ENCODE data around the gene ACHE.
"Not testable (repeated sequence)": the region's sequence is repeated elsewhere in the genome, so short reads cannot be mapped to it uniquely, and the experiment has no call there.

ACHE gene

DNA sequence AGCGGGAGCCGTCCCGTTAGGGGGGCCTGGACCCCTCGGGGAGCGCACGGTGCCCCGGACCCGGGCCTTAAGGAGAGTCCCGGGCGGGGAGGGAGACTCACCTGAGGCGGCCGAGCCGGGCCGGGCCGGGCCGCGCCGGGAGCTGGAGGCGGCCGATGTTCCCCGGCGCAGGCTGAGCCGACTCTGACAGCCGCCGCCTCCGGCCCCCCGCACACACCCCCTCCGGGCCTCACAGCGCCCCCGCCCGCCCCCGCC is at the start of gene ACHE:
ACHE (minus strand) TSS at position 188 of the 255 bp plus-strand sequence. CDS start 1,656 bp downstream, outside the sequence.
- no peak for DNase-seq (ENCODE audit: extremely low read depth in 1 of 2, low read depth in 1 of 2)

DNA sequence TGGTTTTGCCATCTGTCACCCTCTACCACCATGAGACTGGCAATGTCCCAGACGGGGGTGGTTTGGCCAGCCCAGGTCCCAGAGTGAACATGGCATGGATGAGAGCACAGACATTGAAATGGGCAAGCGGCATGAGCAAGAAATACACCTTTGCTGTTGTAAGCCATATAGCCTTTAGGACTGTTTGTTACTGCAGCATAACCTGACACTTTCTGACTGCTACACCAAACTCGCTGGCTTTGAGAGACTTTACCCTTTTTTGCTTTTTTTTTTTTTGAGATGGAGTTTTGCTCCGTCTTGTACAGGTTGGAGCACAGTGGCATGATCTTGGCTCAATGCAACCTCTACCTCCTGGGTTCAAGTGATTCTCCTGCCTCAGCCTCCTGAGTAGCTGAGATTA is 48.5 kb upstream of the ACHE start:
- no peak for DNase-seq (ENCODE audit: extremely low read depth in 1 of 2, low read depth in 1 of 2)

DNA sequence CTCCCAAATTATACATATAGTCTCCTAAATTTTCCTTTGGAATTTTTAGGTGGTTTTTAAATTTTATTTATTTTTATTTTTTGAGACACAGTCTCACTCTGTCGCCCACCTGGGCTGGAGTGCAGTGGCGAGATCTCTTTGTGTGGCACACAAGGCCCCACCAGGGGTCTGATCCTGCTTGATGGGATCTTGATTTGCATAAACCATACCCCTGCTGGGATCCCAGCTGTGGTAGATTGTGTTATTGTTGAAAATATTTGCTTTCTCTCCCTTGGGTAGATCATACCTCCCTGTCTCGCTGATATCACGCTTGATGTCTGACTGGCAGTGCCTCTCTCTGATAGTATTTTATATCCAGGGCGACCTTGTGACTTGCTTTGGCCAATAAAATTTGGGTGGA is 48.0 kb upstream of the ACHE start:
- no peak for DNase-seq (ENCODE audit: extremely low read depth in 1 of 2, low read depth in 1 of 2)

DNA sequence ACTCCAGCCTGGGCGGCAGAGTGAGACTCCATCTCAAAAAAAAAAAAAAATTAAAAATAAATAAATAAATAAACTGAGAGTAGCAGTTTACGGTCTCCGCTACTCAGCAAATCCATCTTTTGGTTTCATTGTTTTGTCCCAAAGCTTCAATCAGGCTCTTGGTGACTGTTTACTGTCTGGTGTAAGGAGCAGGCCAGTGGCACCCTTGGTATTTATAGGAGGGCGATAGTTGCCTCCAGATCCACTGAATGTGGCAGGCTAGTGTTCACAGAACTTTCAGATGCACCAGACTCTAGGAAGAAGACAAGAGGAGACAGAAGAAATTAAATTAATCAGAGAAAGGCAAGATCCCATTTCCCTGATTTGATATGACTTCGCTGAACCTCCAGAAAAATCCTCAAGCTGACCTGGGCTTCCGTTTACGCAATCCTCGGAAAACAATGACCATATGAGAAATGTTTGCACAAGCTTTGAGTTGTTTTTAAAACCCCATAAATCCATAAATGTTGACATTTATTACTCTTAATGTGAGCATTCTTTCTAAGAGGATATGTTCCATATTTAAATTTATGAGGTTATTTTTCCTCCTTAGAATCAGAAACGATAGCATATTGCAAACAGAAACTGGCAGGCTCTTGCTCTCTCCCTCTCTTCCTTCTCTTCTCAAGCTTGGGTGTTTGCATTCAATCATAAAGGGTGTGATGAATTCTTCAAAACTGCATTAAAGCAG is 46.5 kb upstream of the ACHE start:
- DNase-seq (ENCODE audit: extremely low read depth in 1 of 2, low read depth in 1 of 2): no peak

DNA sequence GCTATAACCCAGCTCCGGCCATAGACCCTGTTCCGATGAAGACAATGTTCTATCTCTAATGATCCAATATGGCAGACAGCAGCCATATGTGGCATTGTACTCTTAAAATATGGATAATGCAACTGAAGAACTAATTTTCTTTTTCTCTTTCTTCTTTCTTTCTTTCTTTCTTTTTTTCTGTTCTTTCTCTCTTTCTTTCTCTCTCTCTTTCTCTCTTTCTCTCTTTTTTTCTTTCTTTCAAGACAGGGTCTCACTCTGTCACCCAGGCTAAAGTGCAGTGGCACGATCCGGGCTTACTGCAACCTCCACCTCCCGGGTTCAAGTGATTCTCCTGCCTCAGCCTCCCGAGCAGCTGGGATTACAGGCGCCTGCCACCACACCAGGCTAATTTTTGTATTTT is 40.5 kb upstream of the ACHE start:
- not testable (repeated sequence) for DNase-seq (ENCODE audit: extremely low read depth in 1 of 2, low read depth in 1 of 2)

DNA sequence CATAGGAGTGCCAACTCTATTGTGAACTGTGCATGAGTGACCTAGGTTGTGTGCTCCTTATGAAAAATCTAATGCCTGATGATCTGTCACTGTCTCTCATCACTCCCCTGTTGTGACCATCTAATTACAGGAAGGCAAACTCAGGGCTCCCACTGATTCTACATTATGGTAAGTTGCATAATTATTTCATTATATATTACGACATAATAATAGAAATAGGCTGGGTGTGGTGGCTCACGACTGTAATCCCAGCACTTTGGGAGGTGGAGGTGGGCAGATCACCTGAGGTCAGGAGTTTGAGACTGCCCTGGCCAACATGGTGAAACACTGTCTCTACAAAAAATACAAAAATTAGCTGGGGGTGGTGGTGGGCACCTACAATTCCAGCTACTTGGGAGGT is 39.7 kb upstream of the ACHE start:
- not testable (repeated sequence) for DNase-seq (ENCODE audit: extremely low read depth in 1 of 2, low read depth in 1 of 2)

DNA sequence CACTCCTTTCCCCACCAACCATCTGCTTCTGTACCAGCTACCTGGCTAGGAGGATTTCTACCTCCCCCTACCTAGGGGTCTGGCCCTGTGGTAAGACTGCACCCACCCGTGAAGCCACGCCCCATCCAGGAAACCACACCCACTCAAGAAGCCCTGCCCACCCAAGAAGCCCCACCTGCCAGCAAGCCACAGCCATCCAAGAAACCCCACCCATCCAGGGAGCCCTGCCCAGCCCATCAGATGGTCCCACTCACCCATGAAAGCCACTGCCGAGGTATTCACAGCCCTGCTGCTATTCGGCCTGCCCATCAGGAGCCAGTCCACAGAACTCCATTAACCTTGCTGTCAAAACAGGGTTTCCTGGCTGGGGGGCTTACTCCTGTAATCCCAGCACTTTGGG is 38.0 kb upstream of the ACHE start:
- DNase-seq (ENCODE audit: extremely low read depth in 1 of 2, low read depth in 1 of 2): no peak

DNA sequence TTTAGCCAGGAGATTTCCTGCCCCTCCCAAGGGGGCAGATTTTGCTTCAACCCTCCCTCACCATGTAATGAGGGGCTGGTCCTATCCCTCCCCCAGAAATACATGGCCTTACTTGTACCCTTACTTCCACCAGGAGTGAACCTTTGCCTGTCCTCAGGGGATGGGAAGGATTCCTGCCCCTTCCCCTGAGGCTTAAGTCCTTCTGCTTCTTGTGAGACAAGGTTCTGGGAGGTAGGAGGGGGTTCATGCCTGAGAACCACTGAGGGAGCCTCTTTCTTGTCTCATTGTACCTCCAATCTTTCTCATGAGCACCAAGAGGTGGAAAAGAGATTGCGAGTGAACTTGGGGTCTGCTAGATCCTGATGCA is 34.1 kb upstream of the ACHE start:
- DNase-seq (ENCODE audit: extremely low read depth in 1 of 2, low read depth in 1 of 2): no peak

DNA sequence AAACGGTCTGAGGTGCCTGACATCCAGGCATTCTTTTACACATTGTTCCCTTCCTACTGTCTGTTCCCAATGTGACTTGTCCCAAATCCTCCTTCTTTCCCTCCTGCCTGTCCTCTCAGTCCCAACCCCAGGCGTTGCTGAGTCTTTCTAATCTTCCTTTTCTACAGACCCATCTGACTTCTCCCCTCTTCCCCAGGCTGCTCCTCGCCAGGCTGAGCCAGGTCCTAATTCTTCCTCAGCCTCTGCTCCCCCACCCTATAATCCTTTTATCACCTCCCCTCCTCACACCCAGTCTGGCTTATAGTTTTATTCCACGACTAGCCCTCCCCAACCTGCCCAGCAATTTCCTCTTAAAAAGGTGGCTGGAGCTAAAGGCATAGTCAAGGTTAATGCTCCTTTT is 27.9 kb upstream of the ACHE start:
- DNase-seq (ENCODE audit: extremely low read depth in 1 of 2, low read depth in 1 of 2): not testable (repeated sequence)

DNA sequence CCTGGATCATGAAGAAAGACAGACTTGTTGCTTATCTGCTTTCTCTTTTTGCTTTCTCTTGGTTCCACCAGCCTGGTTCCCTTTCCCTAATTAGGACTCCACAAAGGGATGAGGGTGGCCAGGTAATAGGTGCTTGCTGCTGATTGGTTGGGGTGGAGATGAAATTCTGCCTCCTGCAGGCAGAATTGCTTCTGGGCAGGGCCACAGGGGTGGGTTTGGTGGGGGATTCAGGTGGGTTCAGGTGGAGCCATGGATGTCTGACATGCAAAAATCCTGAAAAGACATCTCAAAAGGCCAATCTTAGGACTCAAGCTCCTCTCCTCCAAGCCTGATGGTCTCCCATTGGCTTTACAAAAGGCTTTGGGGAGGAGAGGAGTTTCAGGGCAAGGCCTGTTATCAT is 25.4 kb upstream of the ACHE start:
- no peak for DNase-seq (ENCODE audit: extremely low read depth in 1 of 2, low read depth in 1 of 2)

DNA sequence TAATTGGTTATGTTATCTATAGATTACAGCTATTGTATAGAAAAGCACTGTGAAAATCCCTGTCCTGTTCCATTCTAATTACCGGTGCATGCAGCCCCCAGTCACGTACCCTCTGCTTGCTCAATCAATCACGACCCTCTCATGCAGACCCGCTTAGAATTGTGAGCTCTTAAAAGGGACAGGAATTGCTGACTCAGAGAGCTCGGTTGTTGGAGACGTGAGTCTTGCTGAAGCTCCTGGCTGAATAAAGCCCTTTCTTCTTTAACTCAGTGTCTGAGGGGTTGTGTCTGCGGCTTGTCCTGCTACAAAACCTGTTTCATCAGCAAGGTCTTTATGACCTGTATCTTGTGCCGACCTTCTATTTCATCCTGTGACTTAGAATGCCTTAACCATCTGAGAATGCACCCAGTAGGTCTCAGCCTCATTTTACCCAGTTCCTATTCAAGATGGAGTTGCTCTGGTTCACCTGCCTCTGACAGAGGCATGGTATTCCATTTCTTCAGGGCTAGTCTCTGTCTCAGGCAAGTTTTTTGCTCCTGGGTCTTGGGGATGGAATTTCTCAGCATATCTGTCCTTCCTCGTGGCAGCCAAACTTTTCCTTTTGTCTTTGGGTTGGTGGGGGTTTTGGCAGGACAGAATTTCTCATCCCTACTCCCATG is 24.2 kb upstream of the ACHE start:
- not testable (repeated sequence) for DNase-seq (ENCODE audit: extremely low read depth in 1 of 2, low read depth in 1 of 2)

DNA sequence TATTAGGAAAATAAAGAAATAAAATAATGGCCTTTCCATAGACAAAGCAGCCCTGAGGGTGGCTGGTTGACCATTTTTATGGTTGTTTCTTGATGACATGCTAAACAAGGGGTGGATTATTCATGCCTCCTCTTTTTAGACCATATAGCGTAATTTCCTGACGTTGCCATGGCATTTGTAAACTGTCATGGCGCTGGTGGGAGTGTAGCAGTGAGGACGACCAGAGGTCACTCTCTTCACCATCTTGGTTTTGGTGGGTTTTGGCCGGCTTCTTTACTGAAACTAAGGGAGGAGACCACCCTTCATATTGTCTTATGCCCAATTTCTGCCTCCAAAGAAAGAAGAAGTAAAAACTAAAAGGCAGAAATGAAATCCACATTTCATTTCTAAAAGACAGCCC is 23.6 kb upstream of the ACHE start:
- DNase-seq (ENCODE audit: extremely low read depth in 1 of 2, low read depth in 1 of 2): not testable (repeated sequence)

DNA sequence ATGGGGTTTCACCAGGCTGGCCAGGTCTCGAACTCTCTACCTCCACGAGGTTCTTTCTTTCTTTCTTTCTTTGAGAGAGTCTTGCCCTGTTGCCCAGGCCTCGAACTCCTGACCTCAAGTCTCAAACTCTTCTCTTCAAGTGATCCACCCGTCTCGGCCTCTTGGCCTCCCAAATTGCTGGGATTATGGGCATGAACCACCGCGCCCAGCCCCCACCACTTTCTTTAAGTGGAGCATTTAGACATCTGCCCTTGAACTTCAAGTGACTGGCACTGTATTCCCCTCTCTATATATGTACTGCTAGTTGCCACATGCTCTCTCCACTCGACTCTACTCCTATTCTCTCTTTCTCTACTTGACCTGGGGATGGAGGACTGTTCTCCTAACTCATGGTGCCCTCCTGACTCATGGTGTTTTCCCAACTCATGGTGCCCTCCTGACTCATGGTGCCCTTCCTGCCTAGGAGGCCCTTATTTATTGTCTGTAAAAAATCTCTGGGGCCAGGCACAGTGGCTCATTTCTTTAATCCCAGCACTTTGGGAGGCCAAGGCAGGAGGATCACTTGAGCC is 19.3 kb upstream of the ACHE start:
- DNase-seq (ENCODE audit: extremely low read depth in 1 of 2, low read depth in 1 of 2): no peak

DNA sequence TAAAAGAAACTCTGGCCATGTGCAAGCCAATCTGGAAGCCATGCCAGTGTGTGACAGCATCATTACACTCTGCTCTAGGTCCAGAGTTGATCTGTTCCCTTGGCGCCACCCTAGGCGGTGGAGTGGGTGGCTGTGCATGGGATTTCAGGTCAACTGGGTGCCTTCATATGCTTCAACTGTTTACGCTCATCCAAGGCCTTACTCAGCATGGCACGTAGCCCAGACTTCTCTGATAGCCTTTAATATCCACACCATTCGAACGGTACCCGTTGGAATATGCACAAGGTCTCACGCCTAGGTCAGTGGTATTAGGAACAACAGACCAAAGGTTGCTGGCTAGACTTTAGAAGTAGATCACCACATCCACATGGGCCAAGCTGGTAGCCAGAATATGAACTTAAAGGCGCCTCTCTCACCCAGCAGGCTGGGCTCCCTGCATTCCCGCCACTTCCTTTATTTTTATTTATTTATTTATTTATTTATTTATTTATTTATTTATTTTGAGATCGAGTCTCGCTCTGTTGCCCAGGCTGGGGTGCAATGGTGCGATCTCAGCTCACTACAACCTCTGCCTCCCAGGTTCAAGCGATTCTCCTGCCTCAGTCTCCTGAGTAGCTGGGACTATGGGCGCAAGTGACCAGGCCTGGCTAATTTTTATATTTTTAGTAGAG is 18.7 kb upstream of the ACHE start:
- no peak for DNase-seq (ENCODE audit: extremely low read depth in 1 of 2, low read depth in 1 of 2)

DNA sequence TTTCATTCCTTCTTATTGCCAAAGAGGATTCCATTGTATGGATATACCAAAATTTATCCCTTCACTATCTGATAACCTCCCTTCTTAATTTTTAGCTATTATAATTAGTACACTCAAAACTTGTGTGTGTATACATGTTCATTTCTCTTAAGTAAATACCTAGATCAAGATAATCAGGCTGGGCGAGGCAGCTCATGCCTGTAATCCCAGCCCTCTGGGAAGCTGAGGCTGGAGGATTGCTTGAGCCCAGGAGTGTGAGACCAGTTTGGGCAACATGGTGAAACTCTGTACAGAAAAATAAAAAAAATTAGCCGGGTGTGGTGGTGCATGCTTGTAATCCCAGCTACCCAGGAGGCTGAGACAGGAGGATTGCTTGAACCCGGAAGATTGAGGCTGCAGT is 15.8 kb upstream of the ACHE start:
- DNase-seq (ENCODE audit: extremely low read depth in 1 of 2, low read depth in 1 of 2): no peak

DNA sequence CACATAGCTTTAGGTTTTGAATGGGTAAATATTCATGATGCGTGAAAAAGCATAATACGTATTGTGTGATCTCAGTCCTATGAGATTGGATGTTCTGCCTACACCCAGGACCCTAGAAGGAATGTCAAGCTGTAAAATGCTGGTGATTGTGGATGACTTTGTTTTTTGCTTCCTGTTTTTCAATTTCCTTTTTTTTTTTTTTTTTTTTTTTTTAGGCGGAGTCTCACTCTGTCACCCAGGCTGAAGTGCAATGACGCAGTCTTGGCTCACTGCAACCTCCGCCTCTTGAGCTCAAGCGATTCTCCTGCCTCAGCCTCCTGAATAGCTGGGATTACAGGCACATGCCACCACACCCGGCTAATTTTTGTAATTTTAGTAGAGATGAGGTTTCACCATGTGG is 14.8 kb upstream of the ACHE start:
- not testable (repeated sequence) for DNase-seq (ENCODE audit: extremely low read depth in 1 of 2, low read depth in 1 of 2)

DNA sequence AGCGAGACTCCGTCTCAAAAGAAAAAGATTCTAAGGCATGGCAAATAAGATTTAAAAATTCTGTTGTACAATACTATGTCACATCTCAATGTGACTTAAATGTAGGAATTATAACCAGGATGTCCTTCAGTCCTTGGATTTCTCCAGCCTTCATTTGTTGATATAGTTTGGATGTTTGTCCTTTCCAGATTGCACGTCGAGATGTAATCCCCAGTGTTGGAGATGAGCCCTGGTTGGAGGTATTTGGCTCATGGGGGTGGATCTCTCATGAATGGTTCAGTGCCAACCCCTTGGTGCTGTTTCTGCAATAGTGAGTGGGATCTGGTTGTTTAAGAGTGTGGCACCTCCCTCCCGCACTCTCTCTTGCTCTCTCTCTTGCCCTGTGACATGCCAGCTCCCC is 12.8 kb upstream of the ACHE start:
- no peak for DNase-seq (ENCODE audit: extremely low read depth in 1 of 2, low read depth in 1 of 2)

DNA sequence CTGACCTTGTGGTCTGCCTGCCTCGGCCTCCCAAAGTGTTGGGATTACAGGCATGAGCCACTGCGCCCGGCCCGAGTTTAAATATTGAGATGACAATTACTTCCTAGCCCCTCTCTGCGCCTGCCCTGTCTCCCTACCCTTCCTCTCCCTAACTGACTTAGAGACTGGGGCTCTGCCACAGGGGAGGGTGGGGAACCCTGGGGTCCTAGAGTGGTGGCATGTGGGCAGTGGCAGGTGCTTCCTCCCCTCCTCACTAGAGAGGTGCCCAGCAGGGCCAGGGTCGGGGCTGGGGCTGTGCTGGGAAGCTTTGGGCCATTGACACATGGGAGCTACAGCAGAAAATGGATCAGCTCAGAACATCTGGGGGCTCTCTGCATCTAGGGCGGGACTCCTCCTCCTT is 7.0 kb upstream of the ACHE start:
- no peak for DNase-seq (ENCODE audit: extremely low read depth in 1 of 2, low read depth in 1 of 2)

DNA sequence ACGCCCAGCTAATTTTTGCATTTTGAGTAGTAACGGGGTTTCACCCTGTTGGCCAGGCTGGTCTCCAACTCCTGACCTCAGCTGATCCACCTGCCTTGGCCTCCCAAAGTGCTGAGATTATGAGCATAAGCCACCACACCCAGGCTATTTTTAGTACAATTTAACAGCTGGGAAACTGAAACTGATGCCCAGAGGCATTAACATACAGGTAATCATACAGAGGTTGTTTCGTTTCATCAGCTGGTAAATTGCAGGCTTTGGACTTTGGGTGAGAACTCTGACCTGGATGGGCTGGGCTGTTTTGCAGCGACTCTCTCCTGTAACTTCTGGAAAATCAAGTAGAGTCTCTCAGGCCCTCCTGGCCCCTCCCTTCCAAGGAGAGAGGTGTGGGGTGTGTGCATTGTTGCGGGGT is 6.2 kb upstream of the ACHE start:
- no peak for DNase-seq (ENCODE audit: extremely low read depth in 1 of 2, low read depth in 1 of 2)

DNA sequence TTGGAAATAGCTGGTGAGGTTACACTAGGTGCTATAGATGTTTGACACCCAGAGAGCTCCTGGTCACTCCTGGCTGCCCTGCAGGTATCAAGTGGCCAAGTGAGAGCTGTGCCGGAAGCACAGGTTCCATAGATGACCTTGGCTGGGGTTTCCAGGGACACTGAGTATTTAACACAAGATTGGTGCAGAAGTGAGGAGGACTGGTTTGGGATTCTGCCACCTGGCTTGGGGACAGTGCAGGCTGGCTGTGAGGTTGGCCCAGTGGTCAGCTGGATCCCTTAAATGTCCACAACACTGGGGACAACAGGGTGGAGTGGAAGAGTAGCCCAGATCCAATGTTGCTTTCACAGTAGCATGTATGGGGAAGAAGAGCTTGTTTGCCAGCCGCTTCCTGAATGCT is 5.3 kb upstream of the ACHE start:
- DNase-seq (ENCODE audit: extremely low read depth in 1 of 2, low read depth in 1 of 2): no peak

DNA sequence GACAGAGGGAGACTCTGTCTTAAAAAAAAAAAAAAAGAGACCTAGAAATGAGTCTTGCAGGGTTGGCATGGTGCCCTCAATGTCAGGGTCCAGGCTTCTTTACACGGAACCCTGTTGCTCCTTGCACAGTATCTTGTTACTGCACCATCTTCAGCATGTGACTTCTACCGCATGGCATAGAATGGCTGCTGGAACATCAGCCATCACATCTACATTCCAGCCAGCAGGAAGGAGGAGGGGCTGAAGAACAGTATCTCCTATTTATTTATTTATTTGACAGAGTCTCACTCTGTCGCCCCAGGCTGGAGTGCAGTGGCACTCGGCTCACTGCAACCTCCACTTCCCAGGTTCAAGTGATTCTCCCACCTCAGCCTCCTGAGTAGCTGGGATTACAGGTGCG is 3.7 kb upstream of the ACHE start:
- no peak for DNase-seq (ENCODE audit: extremely low read depth in 1 of 2, low read depth in 1 of 2)

DNA sequence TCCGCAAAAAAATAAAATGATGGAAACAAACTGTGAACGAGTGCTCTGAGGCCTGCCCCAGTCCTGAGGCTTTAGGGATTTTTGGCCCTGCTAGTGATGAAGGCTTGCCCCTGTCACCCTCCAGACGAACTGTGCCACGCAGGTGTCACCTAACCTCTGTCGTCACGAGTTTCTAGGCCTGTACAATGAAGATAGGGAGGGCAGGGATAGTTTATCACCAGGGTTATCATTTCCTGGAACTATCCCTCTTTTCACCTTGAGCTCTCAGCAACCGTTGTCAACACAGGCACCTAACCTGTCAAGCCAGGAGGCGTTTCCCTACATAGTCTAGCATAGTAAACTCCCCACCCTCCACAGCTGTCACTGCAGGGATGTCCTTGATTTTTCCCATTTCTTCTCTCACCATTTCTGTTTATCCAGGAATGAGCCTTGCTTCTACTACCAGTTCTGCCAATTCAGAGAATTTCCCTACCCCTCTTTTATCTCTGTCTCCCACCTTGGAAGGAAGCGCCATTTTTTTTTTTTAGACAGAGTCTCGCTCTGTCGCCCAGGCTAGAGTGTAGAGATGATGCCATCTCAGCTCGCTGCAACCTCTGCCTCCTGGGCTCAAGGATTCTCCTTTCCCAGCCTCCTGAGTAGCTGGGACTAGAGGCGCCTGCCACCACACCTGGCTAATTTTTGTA is 2.2 kb upstream of the ACHE start:
- DNase-seq (ENCODE audit: extremely low read depth in 1 of 2, low read depth in 1 of 2): no peak
